Astrocyte of the cerebellum (primary cell): ENCODE measurements around the gene RGN.

Experiments
- DNase-seq: peaks from one replicate; pipeline ENCODE4 v3.0.0-alpha.2; 2011; ENCODE audit warnings: low read depth
- H3K4me3 ChIP-seq: 2 replicates; pipeline ENCODE4 v1.5.1; 2011; ENCODE audit warnings: mild to moderate bottlenecking, low read depth, low read length, moderate library complexity
- in situ Hi-C: cut with HindIII; loops from 2 replicates; pipeline ENCODE4 v1.10.0; 2017; ENCODE audit warnings: low sequenced_read_pairs
- TF ChIP-seq, protein P1 (sequence below): IDR thresholded peaks from 2 replicates; pipeline ENCODE4 v1.5.1; 2012; ENCODE audit warnings: low read length, low read depth, moderate library complexity, mild to moderate bottlenecking; ENCODE audit errors: missing control alignments

Gene RGN

DNA sequence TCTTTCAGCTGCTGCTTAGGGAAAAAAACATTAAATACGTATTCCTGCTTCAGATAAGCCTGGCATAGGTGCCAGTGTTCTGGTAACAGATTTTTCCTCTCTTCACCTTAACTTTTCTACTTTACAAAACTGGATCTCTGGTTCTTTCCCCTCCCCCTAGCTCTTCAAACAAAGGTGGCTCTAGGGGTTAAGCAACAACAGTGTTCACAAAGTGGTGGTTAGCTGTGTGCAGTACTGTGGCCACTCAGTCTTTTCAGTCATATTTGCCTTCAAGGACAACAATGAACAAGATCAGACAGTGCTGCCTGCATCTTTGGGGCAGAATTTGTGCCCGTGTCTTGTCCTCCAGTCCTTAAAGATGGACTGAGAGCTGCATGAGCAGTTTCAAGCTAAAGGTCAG is 15.1 kb upstream of the RGN start:
- TF ChIP-seq, protein P1, sequence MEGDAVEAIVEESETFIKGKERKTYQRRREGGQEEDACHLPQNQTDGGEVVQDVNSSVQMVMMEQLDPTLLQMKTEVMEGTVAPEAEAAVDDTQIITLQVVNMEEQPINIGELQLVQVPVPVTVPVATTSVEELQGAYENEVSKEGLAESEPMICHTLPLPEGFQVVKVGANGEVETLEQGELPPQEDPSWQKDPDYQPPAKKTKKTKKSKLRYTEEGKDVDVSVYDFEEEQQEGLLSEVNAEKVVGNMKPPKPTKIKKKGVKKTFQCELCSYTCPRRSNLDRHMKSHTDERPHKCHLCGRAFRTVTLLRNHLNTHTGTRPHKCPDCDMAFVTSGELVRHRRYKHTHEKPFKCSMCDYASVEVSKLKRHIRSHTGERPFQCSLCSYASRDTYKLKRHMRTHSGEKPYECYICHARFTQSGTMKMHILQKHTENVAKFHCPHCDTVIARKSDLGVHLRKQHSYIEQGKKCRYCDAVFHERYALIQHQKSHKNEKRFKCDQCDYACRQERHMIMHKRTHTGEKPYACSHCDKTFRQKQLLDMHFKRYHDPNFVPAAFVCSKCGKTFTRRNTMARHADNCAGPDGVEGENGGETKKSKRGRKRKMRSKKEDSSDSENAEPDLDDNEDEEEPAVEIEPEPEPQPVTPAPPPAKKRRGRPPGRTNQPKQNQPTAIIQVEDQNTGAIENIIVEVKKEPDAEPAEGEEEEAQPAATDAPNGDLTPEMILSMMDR = no peak
- in situ Hi-C loops = no loop called here
- no peak for DNase-seq
- H3K4me3 ChIP-seq = no peak overlapping the region

DNA sequence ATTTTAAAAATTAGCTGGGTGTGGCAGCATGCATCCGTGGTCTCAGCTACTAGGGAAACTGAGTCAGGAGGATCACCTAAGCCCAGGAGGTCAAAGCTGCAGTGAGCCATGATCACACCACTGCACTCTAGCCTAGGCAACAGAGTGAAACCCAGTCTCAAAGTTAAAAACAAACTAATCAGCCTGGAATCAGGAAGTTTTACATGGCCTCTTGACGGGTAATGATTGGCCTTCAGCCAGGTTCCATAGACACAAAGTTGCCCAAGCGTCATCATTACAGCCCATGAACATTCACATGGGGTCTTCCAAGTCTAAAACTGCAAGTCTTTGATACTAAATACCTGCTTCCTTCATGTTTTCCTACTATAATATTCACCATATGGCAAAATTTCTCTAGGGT is 10.0 kb upstream of the RGN start:
- DNase-seq = no peak
- in situ Hi-C loops = no loop called here
- H3K4me3 ChIP-seq = no peak overlapping the region
- TF ChIP-seq, protein P1 = no peak

DNA sequence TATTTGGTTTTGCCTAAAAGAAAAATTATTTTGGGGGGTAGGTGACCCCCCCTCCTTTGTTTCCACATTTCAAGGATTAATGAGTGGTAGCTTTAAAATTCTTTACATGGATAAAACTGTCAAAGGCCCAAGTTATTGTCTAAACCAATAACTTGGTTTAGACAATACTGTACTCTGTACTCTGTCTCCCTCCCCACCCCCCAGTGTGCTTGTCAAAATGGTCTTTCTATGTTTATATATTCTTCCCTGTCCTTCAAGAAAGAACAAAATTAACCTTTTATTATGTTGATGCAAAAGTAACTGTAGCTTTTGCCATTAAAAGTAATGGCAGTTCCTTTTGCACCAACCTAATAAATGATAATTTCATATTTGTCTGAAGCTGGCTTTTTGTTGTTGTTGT is 9.5 kb upstream of the RGN start:
- no peak overlapping the region for H3K4me3 ChIP-seq
- in situ Hi-C loops = no loop called here
- no peak for DNase-seq
- TF ChIP-seq, protein P1 = no peak

DNA sequence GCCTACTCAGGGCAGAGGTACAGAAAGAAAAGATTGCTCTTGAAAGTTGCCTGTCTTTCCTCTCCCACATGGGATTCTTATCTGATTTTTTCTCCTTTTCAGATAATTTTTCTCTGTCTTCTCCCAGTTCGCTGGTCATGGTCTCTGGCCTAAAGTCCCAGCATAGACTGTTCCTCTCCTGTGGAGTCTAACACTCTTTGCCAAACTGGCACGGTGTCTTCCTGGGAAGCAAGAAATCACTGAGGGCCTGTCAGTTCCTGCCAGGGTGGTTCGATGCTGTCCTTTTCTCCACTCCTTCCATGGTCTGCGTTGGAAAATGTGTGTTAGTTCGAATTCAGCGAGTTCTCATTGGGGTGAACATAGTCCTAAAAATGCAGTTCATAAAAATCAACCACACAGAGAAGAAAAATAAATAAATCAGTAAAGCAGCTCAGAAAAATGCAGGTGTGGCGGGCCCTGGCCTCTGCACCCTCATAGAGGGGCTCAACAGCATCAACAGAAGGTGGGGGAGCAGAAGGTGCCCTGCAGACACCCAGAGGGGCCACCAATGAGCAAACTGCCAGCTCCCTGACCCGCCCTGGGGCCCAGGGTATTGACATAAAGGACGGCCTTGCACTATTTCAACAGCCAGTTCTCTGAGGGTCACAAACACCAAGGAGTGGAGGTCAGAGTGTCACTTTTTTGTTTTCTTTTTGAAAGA is 2.1 kb downstream of the RGN start:
- TF ChIP-seq, protein P1 = no peak
- H3K4me3 ChIP-seq = no peak overlapping the region
- in situ Hi-C loops = no loop called here
- DNase-seq = no peak

DNA sequence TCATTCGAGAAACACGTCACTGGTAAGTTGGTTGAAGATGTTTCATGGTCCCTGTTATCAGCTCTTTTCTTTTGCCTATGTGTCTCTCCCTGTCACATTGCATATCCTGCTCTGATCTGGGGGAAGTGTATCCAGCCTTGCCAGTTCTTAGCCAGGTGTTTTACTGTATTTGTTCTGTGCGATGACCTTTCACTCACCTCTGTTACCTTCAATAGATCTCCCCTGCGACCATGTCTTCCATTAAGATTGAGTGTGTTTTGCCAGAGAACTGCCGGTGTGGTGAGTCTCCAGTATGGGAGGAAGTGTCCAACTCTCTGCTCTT is 2.6 kb downstream of the RGN start:
- DNase-seq = no peak
- TF ChIP-seq, protein P1 = no peak
- in situ Hi-C loops = no loop called here

DNA sequence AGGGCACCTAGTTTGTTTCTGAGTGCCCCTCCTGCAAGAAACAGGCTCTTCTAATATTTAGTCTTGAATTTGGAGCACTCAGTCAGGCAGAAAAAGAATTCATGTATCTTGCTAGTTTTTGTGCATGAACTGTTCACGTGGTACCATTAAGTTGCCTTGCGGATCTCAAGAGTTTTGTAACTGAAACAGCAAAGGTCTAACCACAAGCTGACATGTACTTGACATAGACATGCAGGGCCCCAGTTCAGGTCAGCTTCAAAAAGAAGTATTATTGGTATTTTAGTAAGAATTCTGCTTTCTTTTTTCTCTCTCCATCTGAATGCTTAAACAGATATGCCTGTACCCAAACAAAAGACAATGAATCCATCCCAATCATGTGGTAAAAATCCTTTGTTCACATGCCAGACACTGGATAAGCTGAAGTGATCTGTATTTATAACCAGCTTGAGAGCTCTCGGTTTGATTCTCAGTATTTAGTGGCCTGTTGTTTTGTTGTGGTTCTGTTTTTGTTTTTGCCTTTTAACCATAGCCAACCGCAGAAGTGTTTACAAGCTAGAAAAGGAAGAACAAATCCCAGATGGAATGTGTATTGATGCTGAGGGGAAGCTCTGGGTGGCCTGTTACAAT is 13.0 kb downstream of the RGN start:
- in situ Hi-C loops = no loop called here
- no peak overlapping the region for H3K4me3 ChIP-seq
- TF ChIP-seq, protein P1 = no peak
- peak; percentile 15 for DNase-seq

More for the DNA sequence above, 2.6 kb downstream of the RGN start:
- no peak overlapping the region for H3K4me3 ChIP-seq
